ENCODE measurements around the gene G0S2. TPM values are rescaled to one million over a fixed set of nuclear protein-coding genes. Genes with fewer than 3 reads are reported as not detected.

Gene G0S2
- total and polyA plus RNA-seq, 2 of the 4 experiments (the other 2 are of a cell fraction): 0.36 to 0.53 TPM

DNA sequence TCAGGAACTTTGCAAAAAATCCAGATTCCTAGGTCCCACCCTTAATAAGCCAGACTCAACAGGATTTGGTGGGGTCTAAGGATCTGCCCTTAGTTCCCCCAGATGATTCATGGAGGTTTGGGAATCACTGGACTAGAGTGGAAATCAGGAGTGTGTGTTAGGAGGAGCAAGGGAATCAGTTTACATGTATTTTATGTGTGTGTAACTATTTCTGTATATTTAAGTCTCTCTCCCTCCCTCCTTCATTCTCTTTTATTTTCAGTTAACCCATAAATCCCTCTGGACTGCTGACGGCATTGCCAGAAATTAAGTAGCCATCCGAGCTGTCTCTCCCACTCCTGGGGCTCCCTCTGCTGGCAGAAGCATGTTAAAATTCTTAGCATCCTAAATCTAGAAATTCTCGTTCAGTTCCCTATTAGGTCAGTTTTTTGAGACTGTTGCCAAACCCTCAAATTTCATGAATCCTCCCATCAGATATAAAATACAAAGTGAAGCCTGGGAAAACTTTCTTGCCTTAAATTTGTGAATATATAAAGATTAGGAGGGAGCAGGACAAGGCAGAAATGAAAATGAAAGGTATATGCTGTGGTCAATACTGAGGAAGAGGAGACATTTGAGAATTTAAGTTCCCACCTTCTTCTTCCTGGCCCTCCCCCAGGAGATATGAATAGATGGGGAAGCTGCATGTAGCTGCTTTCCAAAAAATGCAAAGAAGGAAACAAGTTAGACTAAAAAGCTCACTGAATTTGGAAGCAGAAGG lies 17.7 kb downstream of the G0S2 start (continued):
- no peak for TF ChIP-seq MAFK (IDR thresholded peaks at IDR 0.05; ENCODE audit: low read depth, low read length)

DNA sequence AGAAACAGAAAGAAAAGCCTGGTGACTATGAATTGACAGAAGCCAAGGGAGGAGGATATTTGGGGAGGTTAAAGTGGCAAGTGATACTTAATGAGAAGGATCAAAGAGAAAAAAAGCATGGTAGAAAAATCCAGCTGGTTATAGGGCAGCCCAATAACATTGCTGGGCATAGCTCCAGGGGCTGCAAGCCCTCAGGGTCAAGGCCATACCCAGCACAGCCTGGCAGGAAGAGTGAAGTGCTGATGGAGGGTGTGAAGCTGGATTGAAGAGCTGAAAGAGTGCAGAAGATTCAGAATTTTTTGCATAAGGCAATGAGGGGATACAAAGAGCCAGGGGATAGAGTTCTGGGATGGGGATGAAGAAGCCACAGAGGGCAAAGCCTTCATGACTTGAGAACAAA lies 21.5 kb downstream of the G0S2 start:
- H4K5ac ChIP-seq (ENCODE audit: low read depth, low read length): no peak overlapping the region
- H3K79me1 ChIP-seq (ENCODE audit: low read depth in 1 of 2, low read length in 2 of 2): no peaks in the 10 kb centered on the region
- in situ Hi-C loops (cut with MboI; ENCODE audit: low sequenced_read_pairs): loop anchor here (5.0 kb wide), 1 partner anchor 119 kb away; no protein-coding TSS in a partner anchor
- no peak overlapping the region for H2BK120ac ChIP-seq (ENCODE audit: low read depth, low read length)
- no peaks in the 10 kb centered on the region for H3K9me3 ChIP-seq (ENCODE audit: control insufficient read depth, insufficient read depth, low read length)
- H3K18ac ChIP-seq (ENCODE audit: low read depth, low read length): no peak overlapping the region
- no peak overlapping the region for H2BK20ac ChIP-seq (ENCODE audit: low read depth, low read length)
- H2AK5ac ChIP-seq (ENCODE audit: low read depth, low read length): no peak overlapping the region
- H2AFZ ChIP-seq (replicated peaks; ENCODE audit: low read length, poor library complexity): no peak overlapping the region
- H2BK15ac ChIP-seq (ENCODE audit: low read depth, low read length): no peak overlapping the region
- H3K4me2 ChIP-seq (ENCODE audit: low read depth, low read length): no peak overlapping the region
- ATAC-seq (ENCODE audit: low read depth): no peak
- no peaks in the 10 kb centered on the region for H3K36me3 ChIP-seq (ENCODE audit: control insufficient read depth, insufficient read depth, low read length)
- dilution Hi-C loops (cut with HindIII; ENCODE audit: low sequenced_read_pairs, unreplicated experiment): no loop called here
- ChIA-PET POLR2A (ENCODE audit: unreplicated experiment) (no interaction called here), CTCF (no interaction called here)
- no peak overlapping the region for H3K27ac ChIP-seq (ENCODE audit: insufficient read depth, low read length)
- H2AK9ac ChIP-seq (replicated peaks; ENCODE audit: low read depth, low read length, poor library complexity): no peak overlapping the region
- H3K4me3 ChIP-seq (ENCODE audit: insufficient read depth, low read depth, low read length): no peak overlapping the region
- no peak overlapping the region for H3K4ac ChIP-seq (ENCODE audit: low read depth, low read length)
- H4K8ac ChIP-seq (ENCODE audit: low read depth in 2 of 2, low read length in 2 of 2): no peak overlapping the region
- no TSS peak for BruUV-seq (replicated peaks)
- intact Hi-C loops (cut with micrococcal nuclease): no loop called here
- no peak overlapping the region for H3K9ac ChIP-seq (ENCODE audit: low read depth, low read length)
- no peaks in the 10 kb centered on the region for H3K9me1 ChIP-seq (ENCODE audit: insufficient read depth, low read length)
- peaks cover 3% of the 10 kb centered on the region for H3K27me3 ChIP-seq (ENCODE audit: control insufficient read depth, insufficient read depth, low read length)
- H3K23ac ChIP-seq (ENCODE audit: low read depth, low read length): no peak overlapping the region
- H3K14ac ChIP-seq (replicated peaks; ENCODE audit: low read depth, low read length): no peak overlapping the region
- no peak for DNase-seq
- H4K91ac ChIP-seq (ENCODE audit: insufficient read depth, low read depth, low read length): no peak overlapping the region
- H3K4me1 ChIP-seq (ENCODE audit: control insufficient read depth, insufficient read depth, low read length): peaks cover 2% of the 10 kb centered on the region; the same call in 1 of the 2 replicates
- H4K20me1 ChIP-seq (ENCODE audit: insufficient read depth, low read length): no peaks in the 10 kb centered on the region
- TF ChIP-seq, protein P1, sequence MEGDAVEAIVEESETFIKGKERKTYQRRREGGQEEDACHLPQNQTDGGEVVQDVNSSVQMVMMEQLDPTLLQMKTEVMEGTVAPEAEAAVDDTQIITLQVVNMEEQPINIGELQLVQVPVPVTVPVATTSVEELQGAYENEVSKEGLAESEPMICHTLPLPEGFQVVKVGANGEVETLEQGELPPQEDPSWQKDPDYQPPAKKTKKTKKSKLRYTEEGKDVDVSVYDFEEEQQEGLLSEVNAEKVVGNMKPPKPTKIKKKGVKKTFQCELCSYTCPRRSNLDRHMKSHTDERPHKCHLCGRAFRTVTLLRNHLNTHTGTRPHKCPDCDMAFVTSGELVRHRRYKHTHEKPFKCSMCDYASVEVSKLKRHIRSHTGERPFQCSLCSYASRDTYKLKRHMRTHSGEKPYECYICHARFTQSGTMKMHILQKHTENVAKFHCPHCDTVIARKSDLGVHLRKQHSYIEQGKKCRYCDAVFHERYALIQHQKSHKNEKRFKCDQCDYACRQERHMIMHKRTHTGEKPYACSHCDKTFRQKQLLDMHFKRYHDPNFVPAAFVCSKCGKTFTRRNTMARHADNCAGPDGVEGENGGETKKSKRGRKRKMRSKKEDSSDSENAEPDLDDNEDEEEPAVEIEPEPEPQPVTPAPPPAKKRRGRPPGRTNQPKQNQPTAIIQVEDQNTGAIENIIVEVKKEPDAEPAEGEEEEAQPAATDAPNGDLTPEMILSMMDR (conservative IDR thresholded peaks at IDR 0.05; ENCODE audit: low read depth, low read length): no peak
- TF ChIP-seq POLR2A (IDR thresholded peaks at IDR 0.05; ENCODE audit: low read depth, low read length): no peak
- TF ChIP-seq, protein P2, sequence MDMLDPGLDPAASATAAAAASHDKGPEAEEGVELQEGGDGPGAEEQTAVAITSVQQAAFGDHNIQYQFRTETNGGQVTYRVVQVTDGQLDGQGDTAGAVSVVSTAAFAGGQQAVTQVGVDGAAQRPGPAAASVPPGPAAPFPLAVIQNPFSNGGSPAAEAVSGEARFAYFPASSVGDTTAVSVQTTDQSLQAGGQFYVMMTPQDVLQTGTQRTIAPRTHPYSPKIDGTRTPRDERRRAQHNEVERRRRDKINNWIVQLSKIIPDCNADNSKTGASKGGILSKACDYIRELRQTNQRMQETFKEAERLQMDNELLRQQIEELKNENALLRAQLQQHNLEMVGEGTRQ (IDR thresholded peaks at IDR 0.05; ENCODE audit: low read depth, low read length): no peak
- TF ChIP-seq, protein P3, sequence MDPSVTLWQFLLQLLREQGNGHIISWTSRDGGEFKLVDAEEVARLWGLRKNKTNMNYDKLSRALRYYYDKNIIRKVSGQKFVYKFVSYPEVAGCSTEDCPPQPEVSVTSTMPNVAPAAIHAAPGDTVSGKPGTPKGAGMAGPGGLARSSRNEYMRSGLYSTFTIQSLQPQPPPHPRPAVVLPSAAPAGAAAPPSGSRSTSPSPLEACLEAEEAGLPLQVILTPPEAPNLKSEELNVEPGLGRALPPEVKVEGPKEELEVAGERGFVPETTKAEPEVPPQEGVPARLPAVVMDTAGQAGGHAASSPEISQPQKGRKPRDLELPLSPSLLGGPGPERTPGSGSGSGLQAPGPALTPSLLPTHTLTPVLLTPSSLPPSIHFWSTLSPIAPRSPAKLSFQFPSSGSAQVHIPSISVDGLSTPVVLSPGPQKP (IDR thresholded peaks at IDR 0.05; ENCODE audit: borderline replicate concordance, low read depth, low read length): no peak
- TF ChIP-seq MAFK (IDR thresholded peaks at IDR 0.05; ENCODE audit: low read depth, low read length): no peak
- TF ChIP-seq RFX5 (IDR thresholded peaks at IDR 0.05; ENCODE audit: low read depth, low read length): no peak
- no peak overlapping the region for H3K56ac ChIP-seq (ENCODE audit: extremely low read depth, insufficient read depth, low read length)
- no peak overlapping the region for H2BK5ac ChIP-seq (ENCODE audit: low read depth, low read length, poor library complexity, severe bottlenecking)
